HG03103 (cell line): Measurements from ENCODE around the gene NR1D1.

Experiments
- ATAC-seq: cut with Tn5 transposase; IDR thresholded peaks from one replicate; pipeline ENCODE4 v1.9.1; 2021; ENCODE audit warnings: low read depth; ENCODE audit not compliant: unreplicated experiment

Gene NR1D1

DNA sequence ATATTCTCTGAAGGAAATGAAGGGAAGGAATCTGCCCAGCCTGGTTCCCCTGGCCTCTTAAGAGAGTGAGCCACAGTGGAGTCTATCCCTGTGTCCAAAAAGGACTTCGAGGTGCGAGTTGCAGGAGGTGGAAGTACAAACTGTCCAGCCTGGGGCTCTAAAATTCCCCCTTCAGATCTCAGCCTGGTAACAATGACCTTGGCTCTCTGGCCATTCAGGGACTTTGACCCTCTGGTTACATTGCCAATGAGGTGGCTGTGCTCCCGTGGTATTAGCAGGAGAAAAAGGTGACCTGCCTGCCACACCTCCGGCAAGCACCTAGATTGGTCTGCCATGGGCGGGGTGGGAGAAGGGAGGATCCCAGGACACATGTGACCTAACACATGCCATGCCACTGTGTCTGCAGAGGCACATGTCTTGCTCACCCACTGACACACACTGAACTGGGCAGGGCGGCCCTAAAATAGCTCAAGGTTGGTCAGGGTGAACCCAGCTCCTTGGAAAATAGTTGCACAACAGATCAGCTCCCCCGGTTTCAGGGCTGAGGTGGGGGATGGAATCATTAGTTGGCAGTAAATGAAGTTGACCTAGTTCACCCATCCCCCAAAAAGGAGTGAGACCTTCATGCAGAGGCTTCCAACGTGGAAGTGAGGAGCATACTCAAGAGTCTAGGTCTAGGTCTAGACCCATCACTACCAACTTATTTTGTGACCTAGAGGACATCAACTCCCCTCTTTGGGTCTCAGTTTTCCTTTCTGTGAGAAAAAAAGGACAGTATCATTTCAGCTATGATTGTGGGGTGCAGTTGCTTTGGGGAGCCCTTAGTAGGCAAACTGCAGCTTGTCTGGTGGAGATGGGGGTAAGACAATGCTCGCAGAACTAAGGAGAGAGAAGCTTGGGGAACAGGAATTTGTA lies 2.2 kb downstream of the NR1D1 start:
- ATAC-seq, result no peak

DNA sequence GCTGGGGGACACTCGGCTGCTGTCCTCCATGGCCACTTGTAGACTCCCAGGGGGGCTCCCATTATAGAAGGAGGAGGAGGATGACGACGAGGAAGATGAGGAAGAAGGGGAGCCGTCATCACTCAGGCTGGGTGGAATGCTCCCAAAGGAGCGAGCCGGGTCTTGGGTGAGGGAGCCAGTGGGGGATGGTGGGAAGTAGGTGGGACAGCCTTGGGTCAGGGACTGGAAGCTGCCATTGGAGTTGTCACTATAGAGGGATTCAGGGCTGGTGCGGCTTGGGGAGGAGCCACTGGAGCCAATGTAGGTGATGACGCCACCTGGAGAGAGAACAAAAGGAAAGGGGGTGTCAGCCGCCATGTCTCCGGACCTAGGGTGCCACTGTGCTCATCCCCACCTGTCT lies 3.3 kb downstream of the NR1D1 start:
- no peak for ATAC-seq

DNA sequence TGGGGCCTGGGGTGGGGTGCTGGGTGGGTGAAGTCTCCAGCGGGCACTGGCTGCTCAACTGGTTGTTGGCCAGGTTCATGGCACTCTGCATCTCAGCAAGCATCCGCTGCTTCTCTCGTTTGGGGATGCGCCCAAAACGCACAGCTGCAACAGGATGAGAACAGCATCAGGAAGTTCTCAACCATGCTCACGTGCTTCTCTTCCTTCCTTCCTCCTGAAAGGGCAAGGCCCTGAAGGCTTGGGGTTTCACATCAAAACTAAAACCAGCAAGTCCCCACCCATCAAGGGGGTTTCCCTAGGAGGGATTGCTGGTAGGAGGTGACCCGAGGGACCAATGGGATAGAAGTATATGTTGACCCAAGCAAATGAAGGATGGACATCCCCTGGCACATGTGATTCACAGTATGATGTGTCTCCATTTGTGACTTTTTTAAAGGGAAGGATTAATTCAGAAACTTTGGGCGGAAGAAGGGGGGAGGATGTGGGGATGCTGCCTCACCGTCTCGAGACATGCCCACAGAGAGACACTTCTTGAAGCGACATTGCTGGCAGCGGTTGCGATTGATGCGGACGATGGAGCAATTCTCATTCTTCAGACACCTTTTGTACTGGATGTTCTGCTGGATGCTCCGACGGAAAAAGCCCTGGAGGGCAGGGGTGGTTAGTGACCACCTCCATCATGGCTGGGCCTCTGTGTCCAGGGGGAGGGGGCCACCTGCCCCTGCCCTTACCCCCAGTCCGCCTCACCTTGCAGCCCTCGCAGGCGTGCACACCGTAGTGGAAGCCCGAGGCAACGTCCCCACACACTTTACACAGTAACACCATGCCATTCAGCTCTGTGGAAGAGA lies 4.2 kb downstream of the NR1D1 start:
- no peak for ATAC-seq

DNA sequence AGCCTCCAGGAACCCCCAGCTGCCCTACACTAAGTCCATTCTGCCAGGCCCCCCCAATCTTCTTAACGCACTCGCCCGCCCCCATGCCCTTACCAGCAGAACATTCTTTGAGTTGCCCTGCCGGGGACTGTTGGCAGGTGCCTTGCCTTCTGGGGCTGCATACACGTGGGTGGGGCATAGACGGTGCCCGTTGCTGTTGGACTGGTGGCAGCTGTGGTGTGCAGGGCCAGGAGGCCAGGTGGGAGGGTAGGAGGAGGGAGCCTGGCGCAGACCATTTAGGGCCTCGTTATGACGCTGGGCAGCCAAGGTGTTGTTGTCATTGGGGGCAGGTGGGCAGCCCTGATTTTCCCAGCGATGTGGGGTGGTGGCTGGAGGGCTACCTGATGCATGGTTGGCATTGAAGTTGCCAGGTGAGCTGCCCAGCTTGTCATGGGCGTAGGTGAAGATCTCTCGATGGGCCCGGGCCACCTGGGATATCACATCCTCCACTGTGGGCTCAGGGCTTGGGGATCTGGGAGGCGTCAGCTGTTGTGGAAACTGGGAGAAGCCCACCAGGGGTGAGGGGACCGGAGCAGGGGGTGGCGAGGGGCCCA lies 4.9 kb downstream of the NR1D1 start:
- no peak for ATAC-seq

DNA sequence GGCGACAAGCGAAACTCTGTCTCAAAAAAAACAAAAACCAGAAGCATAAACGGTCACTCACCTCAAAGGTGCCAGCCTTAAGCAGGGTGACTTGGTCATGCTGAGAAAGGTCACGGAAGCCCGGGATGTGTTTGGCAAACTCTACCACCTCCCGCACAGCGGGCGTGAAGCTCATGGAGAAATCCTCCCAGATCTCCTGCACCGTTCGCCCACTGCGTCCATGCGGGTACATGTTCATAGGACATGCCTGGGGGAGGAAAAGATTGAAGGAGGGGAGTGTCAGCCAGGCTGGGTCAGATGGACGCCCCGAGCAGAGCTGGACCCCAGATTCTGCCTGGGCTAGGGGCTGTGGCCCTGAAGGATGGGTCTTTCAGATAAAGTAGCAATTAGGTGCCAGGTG lies 5.5 kb downstream of the NR1D1 start:
- no peak for ATAC-seq

DNA sequence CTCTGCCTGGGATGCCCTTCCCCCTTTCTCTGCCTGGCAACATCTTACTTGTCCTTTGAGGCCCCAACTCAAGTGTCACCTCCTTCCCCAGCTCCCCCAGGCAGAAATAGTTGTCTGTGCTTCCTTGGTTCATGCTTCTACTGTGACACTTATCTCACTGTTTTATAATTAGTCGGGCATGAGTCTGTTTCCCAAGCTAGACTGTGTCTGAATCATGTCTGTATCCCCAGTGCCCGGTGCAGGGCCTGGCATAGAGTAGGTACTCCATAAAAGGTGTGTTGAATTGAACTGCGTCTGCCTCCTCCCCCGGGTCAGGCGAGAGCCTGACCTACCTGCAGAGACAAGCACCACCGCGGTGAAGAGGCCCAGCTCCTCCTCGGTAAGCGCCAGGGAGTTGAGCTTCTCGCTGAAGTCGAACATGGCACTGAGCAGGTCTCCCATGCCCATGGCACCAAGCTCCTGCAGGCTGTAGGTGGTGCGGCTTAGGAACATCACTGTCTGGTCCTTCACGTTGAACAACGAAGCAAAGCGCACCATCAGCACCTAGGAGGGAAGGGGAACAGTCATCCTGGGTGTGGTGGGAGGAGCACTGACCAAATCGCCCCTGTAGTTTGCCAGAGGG lies 6.7 kb downstream of the NR1D1 start:
- ATAC-seq, result no peak

DNA sequence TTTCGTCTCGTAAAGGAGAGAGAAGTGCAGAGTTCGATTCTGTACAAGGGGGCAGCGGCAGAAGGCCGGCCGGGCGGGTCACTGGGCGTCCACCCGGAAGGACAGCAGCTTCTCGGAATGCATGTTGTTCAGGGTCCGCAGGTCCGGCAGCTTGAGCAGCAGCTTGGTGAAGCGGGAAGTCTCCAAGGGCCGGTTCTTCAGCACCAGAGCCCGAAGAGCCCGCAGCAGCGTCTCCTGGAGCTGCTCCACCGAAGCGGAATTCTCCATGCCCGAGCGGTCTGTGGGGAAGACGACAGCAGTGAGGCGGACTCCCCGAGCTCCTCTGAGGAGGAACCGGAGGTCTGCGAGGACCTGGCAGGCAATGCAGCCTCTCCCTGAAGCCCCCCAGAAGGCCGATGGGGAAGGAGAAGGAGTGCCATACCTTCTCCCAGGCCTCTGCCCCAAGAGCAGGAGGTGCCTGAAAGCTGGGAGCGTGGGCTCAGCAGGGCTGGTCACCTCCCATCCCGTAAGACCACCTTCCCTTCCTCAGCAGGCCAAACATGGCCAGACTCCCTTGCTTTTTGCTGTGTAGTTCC lies 7.3 kb downstream of the NR1D1 start:
- ATAC-seq, result no peak

DNA sequence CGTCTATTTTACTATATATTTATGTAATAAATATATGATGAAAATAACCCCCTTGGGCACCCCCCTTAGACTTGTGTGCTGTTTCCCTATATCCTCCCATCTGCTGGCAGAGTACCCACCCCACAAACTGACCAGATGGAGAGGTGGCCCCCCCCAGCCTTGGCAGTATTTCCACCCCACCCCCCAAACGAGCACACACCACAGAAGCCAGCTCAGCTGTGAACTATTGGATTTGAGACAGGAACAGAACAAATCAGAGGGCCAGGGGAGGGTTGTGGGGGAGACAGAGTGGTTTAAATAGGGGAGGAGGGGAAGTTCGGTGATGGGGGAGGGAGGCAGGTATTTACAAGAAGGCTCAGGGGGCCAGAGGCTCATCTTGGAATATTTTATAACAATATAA lies 7.8 kb downstream of the NR1D1 start:
- no peak for ATAC-seq

DNA sequence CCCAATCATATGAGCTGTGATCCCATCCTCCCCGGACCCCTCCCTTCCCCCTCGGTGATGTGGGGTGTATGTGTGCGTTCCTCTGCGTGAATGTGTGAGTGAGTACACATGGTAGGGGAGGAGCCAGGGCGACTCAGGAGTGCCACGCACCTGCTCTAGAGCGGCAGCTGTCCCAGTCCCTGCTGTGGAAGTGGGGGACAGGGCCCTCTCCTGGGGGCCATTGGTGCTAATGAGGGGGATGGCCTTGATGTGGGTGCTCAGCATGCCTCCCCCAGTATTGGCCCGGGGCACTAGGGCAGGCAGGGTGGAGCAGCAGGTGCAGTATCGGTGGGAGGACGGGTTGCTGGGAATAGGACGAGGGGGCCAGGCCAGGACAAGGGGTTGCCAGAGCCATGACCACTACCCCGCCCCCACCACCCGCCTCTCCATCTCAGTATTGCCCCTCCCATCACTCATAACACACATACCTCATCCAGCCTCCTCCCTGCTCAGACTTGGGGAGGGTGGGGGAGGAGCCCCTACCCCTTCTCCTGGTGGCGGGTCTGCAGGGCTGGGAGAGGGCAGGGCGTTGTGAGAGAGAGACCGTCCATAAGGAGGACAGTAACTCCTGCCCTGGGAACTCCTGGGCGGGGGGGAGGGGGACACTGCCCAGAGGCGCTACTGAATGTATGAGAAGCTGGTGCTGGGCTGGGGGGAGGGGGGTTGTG lies 8.5 kb downstream of the NR1D1 start:
- ATAC-seq, result no peak

DNA sequence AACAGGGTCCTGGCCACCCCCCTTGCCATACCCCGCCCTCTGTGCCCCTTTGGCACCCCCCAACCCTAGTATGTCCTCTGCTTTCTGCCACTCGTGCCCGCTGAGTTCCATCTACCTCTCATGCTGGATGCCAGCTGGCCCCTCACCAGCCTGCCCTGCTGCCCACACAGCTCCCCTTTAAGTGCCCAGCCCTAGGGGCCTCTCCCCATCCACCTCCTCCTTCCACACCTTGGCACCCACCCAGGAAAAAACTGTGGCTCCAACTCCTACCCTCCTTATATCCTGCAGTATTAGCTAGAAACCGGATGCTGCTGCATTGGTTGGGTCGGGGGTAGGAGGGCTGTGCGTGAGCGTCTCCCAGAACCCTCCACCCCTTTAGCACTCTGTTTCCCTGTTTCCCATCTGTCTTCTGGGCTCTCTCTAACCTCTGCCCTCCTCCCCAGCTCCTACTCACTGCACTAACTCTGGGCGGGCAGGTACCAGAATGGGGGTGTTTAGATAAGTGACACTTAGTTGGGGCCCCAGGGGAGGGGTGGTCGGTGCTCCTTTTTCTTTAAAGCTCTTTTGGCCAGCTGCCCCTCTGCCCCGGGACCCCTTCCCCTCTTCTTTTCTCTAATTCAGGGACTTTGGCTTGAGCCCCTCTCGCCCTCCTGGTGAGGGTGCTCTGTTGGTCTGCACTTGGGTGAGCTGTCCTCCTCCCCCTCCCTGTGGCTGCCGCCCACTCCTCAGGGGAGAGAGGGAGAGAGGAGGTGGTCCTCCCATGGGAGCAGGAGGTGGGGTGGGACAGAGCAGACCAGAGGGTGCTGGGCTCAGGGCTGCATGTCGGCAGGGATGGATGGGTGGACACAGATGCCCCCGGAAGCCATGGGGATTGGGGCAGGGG lies 9.9 kb downstream of the NR1D1 start:
- no peak for ATAC-seq

DNA sequence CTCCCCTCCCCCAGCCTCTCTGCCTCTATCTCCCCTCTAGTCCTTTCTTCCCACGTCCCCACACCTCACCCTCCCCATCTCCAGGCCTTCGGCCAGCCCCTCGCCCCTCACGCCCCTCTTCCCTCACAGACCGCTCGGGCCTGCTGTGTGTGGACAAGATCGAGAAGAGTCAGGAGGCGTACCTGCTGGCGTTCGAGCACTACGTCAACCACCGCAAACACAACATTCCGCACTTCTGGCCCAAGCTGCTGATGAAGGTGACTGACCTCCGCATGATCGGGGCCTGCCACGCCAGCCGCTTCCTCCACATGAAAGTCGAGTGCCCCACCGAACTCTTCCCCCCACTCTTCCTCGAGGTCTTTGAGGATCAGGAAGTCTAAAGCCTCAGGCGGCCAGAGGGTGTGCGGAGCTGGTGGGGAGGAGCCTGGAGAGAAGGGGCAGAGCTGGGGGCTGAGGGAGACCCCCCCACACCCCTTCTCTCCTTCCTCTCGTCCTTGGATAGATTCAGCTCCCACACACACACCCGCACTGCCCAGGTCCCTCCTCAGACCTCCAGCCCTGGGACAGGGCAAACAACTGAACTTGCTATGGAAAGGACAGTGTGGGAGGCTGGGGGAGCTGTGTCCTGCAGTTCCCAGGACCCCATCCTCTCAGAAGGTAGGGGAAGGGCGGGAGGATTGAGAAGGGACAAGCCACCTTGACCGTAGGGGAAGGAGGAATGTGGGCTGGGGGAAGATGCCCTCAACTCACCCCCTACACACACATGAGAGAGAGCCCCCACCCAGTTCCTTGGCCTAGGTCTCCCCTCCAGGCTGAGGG lies 11.1 kb downstream of the NR1D1 start:
- ATAC-seq, result no peak

DNA sequence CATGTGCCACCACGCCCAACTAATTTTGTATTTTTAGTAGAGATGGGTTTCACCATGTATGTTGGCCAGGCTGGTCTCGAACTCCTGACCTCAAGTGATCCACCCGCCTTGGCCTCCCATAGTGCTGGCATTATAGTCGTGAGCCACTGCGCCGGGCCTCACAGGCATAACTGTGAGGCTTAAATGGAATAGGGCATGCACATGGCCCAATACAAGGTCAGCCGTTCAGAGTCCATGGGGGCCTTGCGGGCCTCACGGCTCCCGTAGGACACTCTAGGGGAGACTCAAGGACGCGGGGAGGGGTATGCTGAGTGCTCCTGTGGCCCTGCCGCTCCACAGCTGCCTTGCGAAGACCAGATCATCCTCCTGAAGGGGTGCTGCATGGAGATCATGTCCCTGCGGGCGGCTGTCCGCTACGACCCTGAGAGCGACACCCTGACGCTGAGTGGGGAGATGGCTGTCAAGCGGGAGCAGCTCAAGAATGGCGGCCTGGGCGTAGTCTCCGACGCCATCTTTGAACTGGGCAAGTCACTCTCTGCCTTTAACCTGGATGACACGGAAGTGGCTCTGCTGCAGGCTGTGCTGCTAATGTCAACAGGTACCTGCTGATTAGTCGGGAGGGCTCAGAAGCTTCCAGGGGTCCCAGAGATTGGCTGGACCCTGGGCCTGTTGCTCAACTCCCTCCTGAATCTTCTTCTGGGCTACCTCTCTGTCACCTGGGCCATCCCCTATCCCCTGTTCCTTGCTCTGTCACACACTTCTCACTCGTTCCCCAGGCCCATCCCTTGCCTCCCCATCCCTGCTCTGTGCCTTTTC lies 12.3 kb downstream of the NR1D1 start:
- no peak for ATAC-seq

DNA sequence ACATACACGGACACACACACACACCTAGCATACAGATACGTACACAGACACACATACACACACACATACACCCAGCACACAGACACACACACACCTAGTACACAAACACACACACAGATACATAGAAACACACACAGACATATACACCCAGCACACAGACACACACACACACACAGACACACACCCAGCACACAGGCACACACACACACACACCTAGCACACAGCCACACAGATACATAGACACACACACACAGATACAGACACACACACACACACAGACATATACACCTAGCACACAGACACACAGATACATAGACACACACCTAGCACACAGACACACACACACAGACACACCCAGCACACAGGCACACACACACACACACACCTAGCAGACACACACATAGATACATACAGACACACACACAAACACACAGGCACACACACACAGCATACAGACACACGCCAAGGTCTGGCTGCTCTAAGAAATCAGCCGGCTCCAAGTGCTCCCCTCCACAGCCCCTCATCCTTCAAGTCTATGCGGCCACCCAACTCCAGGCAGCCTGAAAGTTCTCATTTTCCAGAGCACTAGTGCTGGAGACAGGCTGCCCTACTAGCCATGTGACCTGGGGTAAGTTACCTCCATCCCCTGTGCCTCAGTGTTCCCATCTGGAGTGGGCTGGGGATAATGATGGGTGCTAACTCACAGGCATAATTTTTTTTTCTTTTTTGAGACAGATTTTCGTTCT lies 13.2 kb downstream of the NR1D1 start:
- ATAC-seq, result no peak

DNA sequence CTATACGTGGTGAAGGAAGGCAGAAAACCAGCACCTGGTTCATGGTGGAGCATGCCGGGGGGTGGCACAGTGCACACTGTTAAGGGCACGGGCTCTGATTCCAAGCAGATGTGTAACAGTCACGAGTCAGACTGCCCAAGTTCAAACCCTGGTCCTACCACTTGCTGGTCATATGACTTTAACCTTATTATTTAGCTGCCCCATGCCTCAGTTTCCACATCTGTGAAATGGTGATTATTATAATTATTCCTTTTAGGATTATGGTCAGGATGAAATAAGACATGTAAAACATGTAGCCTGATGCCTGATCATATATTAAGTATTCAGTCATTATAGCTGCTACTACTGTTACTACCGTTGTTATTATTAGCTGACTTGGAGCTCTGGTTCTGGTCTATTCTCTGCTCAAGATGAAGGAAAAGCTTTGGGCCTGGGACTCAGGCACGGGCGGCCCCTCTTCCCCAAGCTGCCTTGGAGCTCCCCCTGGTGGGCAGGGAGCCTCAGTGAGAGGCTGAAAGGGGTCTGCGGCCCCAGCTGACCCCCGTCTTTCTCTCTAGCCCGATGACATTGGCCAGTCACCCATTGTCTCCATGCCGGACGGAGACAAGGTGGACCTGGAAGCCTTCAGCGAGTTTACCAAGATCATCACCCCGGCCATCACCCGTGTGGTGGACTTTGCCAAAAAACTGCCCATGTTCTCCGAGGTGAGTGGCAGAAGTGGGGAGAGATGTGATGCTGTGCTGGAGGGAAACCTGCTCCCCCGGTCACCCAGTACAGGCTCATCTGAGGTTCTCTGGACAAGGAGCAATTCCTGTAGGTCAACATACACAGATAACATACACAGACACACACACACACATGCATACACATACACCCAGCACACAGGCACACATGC lies 14.0 kb downstream of the NR1D1 start:
- no peak for ATAC-seq

DNA sequence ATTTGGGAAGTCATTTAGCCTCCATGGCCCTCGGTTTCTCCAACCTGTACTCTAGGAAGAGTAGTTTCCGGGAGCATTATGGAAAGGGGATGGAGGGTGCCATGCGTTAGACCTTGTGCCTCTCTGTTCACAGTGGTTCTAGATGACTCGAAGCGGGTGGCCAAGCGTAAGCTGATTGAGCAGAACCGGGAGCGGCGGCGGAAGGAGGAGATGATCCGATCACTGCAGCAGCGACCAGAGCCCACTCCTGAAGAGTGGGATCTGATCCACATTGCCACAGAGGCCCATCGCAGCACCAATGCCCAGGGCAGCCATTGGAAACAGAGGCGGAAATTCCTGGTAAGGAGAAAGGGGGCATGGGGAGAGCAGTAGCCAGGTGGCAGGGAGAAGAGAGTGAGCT lies 15.9 kb downstream of the NR1D1 start:
- no peak for ATAC-seq

DNA sequence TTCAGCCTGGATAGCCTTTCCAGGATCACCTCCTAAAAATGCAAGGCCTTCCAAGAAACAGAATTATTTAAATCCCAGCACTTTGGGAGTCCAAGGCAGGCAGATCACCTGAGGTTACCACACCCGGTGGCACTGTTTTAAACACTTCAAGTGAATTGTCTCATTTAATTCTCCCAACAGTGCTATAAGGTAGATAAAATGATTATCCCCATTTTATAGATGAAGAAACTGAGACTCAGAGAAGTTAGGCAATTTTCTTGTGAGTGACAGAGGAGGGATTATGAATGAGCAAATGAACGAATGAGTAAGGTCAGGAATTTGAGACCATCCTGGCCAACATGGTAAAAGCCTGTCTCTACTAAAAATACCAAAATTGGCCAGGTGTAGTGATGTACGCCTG lies 20.8 kb downstream of the NR1D1 start:
- ATAC-seq, result no peak
